ENCODE results near the gene DOCK3.
"Not testable (repeated sequence)": the region's sequence is repeated elsewhere in the genome, so short reads cannot be mapped to it uniquely, and the experiment has no call there.

DNA sequence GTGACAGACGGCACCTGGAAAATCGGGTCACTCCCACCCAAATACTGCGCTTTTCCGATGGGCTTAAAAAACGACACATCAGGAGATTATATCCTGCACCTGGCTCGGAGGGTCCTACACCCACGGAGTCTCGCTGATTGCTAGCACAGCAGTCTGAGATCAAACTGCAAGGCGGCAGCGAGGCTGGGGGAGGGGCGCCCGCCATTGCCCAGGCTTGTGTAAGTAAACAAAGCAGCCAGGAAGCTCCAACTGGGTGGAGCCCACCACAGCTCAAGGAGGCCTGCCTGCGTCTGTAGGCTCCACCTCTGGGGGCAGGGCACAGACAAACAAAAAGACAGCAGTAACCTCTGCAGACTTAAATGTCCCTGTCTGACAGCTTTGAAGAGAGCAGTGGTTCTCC lies 524.6 kb downstream of the DOCK3 start:
- TF ChIP-seq, protein P1, sequence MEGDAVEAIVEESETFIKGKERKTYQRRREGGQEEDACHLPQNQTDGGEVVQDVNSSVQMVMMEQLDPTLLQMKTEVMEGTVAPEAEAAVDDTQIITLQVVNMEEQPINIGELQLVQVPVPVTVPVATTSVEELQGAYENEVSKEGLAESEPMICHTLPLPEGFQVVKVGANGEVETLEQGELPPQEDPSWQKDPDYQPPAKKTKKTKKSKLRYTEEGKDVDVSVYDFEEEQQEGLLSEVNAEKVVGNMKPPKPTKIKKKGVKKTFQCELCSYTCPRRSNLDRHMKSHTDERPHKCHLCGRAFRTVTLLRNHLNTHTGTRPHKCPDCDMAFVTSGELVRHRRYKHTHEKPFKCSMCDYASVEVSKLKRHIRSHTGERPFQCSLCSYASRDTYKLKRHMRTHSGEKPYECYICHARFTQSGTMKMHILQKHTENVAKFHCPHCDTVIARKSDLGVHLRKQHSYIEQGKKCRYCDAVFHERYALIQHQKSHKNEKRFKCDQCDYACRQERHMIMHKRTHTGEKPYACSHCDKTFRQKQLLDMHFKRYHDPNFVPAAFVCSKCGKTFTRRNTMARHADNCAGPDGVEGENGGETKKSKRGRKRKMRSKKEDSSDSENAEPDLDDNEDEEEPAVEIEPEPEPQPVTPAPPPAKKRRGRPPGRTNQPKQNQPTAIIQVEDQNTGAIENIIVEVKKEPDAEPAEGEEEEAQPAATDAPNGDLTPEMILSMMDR (IDR thresholded peaks at IDR 0.05): not testable (repeated sequence)
- not testable (repeated sequence) for TF ChIP-seq POLR2AphosphoS5, POLR2A (IDR thresholded peaks at IDR 0.05)
